ENCODE measurements around the gene ADISSP.

DNA sequence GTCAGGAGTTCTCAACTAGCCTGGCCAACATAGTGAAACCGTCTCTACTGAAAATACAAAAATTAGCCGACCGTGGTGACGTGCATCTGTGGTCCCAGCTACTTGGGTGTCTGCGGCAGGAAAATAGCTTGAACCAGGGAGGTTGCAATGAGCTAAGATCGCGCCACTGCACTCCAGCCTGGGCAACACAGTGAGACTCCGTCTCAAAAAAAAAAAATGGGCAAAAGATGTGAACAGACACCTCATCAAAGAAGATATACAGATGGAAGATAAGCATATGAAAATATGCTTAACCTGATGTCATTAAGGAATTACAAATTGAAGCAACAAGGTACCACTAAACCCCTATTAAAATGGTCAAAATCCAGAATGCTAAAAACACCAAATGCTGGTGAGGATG, 44.3 kb downstream of the ADISSP start:
- TF ChIP-seq, protein P1, sequence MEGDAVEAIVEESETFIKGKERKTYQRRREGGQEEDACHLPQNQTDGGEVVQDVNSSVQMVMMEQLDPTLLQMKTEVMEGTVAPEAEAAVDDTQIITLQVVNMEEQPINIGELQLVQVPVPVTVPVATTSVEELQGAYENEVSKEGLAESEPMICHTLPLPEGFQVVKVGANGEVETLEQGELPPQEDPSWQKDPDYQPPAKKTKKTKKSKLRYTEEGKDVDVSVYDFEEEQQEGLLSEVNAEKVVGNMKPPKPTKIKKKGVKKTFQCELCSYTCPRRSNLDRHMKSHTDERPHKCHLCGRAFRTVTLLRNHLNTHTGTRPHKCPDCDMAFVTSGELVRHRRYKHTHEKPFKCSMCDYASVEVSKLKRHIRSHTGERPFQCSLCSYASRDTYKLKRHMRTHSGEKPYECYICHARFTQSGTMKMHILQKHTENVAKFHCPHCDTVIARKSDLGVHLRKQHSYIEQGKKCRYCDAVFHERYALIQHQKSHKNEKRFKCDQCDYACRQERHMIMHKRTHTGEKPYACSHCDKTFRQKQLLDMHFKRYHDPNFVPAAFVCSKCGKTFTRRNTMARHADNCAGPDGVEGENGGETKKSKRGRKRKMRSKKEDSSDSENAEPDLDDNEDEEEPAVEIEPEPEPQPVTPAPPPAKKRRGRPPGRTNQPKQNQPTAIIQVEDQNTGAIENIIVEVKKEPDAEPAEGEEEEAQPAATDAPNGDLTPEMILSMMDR (IDR thresholded peaks at IDR 0.05 in 8 of 11, conservative IDR thresholded peaks at IDR 0.05 in 3 of 11), result no peak
- TF ChIP-seq POLR2A (IDR thresholded peaks at IDR 0.05), result no peak
